ENCODE results near the gene BLOC1S6.
"Not testable (repeated sequence)": the region's sequence is repeated elsewhere in the genome, so short reads cannot be mapped to it uniquely, and the experiment has no call there.

The BLOC1S6 gene

DNA sequence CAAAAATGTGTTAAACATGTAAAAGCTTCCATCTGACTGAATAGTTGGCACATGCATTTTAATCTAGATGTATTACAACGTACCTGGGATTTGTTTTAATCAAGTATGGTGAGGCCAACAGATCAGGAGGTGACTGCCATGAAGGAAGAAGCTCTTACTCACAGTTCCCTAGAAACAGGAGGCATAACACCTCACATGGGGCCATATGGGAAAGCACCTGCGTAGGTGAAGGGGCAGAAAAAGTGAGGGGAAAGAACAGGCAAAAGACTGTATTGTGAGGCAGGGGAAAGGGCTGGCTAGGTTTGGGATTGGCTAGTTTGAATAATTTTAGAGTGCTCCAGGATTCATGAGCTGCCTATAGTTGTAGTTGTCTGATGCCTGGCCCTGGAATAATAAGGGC is 57.3 kb downstream of the BLOC1S6 start:
- Histone ChIP-seq H3K9ac (ENCODE audit: low read depth, low read length) (no peak overlapping the region), H3K4me3 (ENCODE audit: low read length) (no peak overlapping the region), H3K36me3 (ENCODE audit: insufficient read depth, low read length) (no peaks in the 10 kb centered on the region), H3K27me3 (ENCODE audit: control insufficient read depth, insufficient read depth, low read length) (no peaks in the 10 kb centered on the region), H3K9me3 (replicated peaks; ENCODE audit: low read length) (no peaks in the 10 kb centered on the region), H3K4me1 (ENCODE audit: control insufficient read depth, insufficient read depth, low read length) (peaks cover 74% of the 10 kb centered on the region), H3K4me2 (ENCODE audit: low read length) (no peak overlapping the region)

- peak overlapping the region; percentile 17 for H3K4me2 ChIP-seq (ENCODE audit: low read length)
- peak overlapping the region; percentile 67 for H3K9ac ChIP-seq (ENCODE audit: low read depth, low read length)
- H3K9me3 ChIP-seq (replicated peaks; ENCODE audit: low read length): no peaks in the 10 kb centered on the region
- H3K27me3 ChIP-seq (ENCODE audit: control insufficient read depth, insufficient read depth, low read length): no peaks in the 10 kb centered on the region
- H3K4me3 ChIP-seq (ENCODE audit: low read length): peak overlapping the region; percentile 47
- peaks cover 65% of the 10 kb centered on the region for H3K4me1 ChIP-seq (ENCODE audit: control insufficient read depth, insufficient read depth, low read length)
- no peaks in the 10 kb centered on the region for H3K36me3 ChIP-seq (ENCODE audit: insufficient read depth, low read length)
Observed at GRCh38 chr15:45645026-45645980, 58.1 kb downstream of the BLOC1S6 start.

- peak overlapping the region; percentile 21 for H3K4me3 ChIP-seq (ENCODE audit: low read length)
- H3K9ac ChIP-seq (ENCODE audit: low read depth, low read length): peak overlapping the region; percentile 67
- H3K27me3 ChIP-seq (ENCODE audit: control insufficient read depth, insufficient read depth, low read length): no peaks in the 10 kb centered on the region
- peaks cover 56% of the 10 kb centered on the region for H3K4me1 ChIP-seq (ENCODE audit: control insufficient read depth, insufficient read depth, low read length)
- H3K4me2 ChIP-seq (ENCODE audit: low read length): peak overlapping the region; percentile 17
- no peaks in the 10 kb centered on the region for H3K9me3 ChIP-seq (replicated peaks; ENCODE audit: low read length)
- H3K36me3 ChIP-seq (ENCODE audit: insufficient read depth, low read length): no peaks in the 10 kb centered on the region
Observed at GRCh38 chr15:45646220-45646619, 59.0 kb downstream of the BLOC1S6 start.

GRCh38 chr15:45647828-45648227 is 60.6 kb downstream of the BLOC1S6 start:
- H3K36me3 ChIP-seq (ENCODE audit: insufficient read depth, low read length): no peaks in the 10 kb centered on the region
- H3K4me3 ChIP-seq (ENCODE audit: low read length): no peak overlapping the region
- no peaks in the 10 kb centered on the region for H3K9me3 ChIP-seq (replicated peaks; ENCODE audit: low read length)
- no peak overlapping the region for H3K9ac ChIP-seq (ENCODE audit: low read depth, low read length)
- no peak overlapping the region for H3K4me2 ChIP-seq (ENCODE audit: low read length)
- no peaks in the 10 kb centered on the region for H3K27me3 ChIP-seq (ENCODE audit: control insufficient read depth, insufficient read depth, low read length)
- peaks cover 41% of the 10 kb centered on the region for H3K4me1 ChIP-seq (ENCODE audit: control insufficient read depth, insufficient read depth, low read length)

DNA sequence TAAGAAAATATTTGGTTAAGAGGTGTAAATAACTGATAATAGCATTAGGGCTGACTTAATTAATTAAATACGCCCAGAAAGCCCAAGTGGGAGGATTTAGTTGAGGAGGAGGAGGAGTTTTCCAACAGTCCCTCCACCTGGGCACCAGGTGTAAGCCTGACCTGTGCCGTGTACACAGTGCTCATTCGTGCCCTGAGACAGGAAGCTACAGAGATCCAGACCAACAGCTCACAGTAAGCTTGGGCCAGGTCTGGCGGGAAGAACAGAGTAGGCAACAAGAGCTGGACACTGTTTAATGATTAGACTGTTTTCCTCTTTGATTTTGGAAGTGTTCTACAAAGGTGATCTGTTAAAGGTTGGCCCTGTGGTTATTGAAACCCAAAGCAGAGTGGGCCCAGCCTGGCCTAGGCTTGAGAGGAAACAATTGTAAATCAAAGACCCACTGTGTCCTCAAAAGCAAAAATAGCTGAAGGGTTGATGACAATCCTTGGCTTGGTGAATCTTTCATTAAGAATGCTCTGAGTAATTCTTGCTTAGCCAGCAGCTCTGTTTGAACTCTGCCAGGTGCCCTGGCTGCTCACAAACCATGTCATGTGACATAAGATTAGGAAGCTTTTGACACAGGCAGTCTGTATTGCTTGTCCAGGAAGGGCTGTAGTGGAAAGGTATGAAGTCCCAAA is 61.5 kb downstream of the BLOC1S6 start:
- Histone ChIP-seq H3K36me3 (ENCODE audit: insufficient read depth, low read length) (no peaks in the 10 kb centered on the region), H3K4me2 (ENCODE audit: low read length) (peak overlapping the region; percentile 16), H3K9me3 (replicated peaks; ENCODE audit: low read length) (no peaks in the 10 kb centered on the region), H3K9ac (ENCODE audit: low read depth, low read length) (peak overlapping the region; percentile 3), H3K4me1 (ENCODE audit: control insufficient read depth, insufficient read depth, low read length) (peaks cover 39% of the 10 kb centered on the region), H3K4me3 (ENCODE audit: low read length) (peak overlapping the region; percentile 29), H3K27me3 (ENCODE audit: control insufficient read depth, insufficient read depth, low read length) (no peaks in the 10 kb centered on the region)

DNA sequence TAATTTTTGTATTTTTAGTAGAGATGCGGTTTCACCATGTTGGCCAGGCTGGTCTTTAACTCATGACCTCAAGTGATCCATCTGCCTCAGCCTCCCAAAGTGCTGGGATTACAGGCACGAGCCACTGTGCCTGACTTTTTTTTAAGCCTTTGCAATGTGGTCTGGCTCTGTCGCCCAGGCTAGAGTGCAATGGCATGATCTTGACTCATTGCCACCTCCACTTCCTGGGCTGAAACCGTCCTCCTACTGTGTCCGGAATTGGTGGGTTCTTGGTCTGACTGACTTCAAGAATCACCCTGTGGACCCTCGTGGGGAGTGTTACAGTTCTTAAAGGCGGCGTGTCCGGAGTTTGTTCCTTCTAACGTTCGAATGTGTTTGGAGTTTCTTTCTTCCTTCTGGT is 62.8 kb downstream of the BLOC1S6 start:
- H3K27me3 ChIP-seq (ENCODE audit: control insufficient read depth, insufficient read depth, low read length); H3K4me2 ChIP-seq (ENCODE audit: low read length); H3K36me3 ChIP-seq (ENCODE audit: insufficient read depth, low read length); H3K4me3 ChIP-seq (ENCODE audit: low read length); H3K9ac ChIP-seq (ENCODE audit: low read depth, low read length); H3K9me3 ChIP-seq (replicated peaks; ENCODE audit: low read length): not testable (repeated sequence)
- peaks cover 31% of the 10 kb centered on the region for H3K4me1 ChIP-seq (ENCODE audit: control insufficient read depth, insufficient read depth, low read length)

- H3K9ac ChIP-seq (ENCODE audit: low read depth, low read length): no peak overlapping the region
- no peak overlapping the region for H3K4me3 ChIP-seq (ENCODE audit: low read length)
- no peaks in the 10 kb centered on the region for H3K36me3 ChIP-seq (ENCODE audit: insufficient read depth, low read length)
- no peaks in the 10 kb centered on the region for H3K27me3 ChIP-seq (ENCODE audit: control insufficient read depth, insufficient read depth, low read length)
- H3K4me1 ChIP-seq (ENCODE audit: control insufficient read depth, insufficient read depth, low read length): peaks cover 21% of the 10 kb centered on the region
- no peak overlapping the region for H3K4me2 ChIP-seq (ENCODE audit: low read length)
- H3K9me3 ChIP-seq (replicated peaks; ENCODE audit: low read length): no peaks in the 10 kb centered on the region
Observed at GRCh38 chr15:45650889-45651525, 63.8 kb downstream of the BLOC1S6 start.

DNA sequence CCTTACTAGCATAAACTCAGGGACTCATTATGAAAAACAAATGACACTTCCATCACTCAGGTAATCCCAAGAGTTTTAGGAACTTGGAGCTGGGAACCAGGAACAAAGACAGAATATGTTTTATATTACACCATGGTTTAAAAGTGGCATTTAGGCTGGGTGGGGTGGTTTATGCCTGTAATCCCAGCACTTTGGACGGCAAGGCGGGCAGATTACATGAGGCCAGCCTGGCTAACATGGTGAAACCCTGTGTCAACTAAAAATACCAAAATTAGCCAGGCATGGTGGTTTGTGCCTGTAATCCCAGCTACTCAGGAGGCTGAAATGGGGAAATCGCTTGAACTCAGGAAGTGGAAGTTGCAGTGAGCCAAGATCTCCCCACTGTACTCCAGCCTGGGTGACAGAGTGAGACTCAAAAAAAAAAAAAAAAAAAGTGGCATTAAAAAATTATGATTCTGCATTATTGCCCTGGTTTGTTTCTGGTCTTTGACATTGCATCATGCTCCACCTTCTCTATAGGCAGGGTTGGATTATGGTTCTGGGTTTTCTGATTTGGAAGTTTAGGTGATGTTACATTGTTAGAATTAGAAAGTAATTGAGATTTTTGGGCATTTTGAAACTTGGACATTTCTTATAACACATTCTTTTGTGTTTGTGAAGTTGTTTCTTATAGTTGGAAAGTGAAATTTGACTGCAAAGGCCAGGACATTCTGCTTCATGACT is 66.7 kb downstream of the BLOC1S6 start:
- Histone ChIP-seq H3K27me3 (ENCODE audit: control insufficient read depth, insufficient read depth, low read length) (no peaks in the 10 kb centered on the region), H3K4me3 (ENCODE audit: low read length) (no peak overlapping the region), H3K9me3 (replicated peaks; ENCODE audit: low read length) (no peaks in the 10 kb centered on the region), H3K4me1 (ENCODE audit: control insufficient read depth, insufficient read depth, low read length) (peaks cover 4% of the 10 kb centered on the region), H3K36me3 (ENCODE audit: insufficient read depth, low read length) (no peaks in the 10 kb centered on the region), H3K4me2 (ENCODE audit: low read length) (no peak overlapping the region), H3K9ac (ENCODE audit: low read depth, low read length) (no peak overlapping the region)

GRCh38 chr15:45654749-45655148 is 67.6 kb downstream of the BLOC1S6 start:
- Histone ChIP-seq H3K4me3 (ENCODE audit: low read length) (no peak overlapping the region), H3K9me3 (replicated peaks; ENCODE audit: low read length) (no peaks in the 10 kb centered on the region), H3K4me2 (ENCODE audit: low read length) (no peak overlapping the region), H3K9ac (ENCODE audit: low read depth, low read length) (no peak overlapping the region), H3K27me3 (ENCODE audit: control insufficient read depth, insufficient read depth, low read length) (no peaks in the 10 kb centered on the region), H3K36me3 (ENCODE audit: insufficient read depth, low read length) (no peaks in the 10 kb centered on the region), H3K4me1 (ENCODE audit: control insufficient read depth, insufficient read depth, low read length) (no peaks in the 10 kb centered on the region)

DNA sequence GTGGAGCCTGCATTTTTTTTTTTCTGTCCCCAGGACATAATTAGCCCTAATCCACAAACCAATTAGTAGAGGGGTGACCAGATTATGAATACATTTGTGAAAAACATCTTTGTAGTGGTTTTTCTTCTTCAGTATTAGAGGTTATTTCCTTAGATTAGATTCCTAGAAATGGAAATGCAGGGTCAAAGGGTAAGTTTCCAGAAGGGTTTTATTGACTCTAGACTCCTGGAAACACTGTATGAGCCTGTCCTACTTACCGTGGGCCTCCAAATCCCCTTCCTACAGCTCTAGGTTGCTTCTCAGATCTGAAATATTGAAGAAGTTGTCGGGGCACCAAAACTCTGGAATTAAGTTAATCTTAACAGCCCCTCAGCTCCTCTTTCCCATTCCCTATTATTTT is 70.1 kb downstream of the BLOC1S6 start:
- H3K36me3 ChIP-seq (ENCODE audit: insufficient read depth, low read length): peaks cover 8% of the 10 kb centered on the region
- no peak overlapping the region for H3K9ac ChIP-seq (ENCODE audit: low read depth, low read length)
- no peak overlapping the region for H3K4me2 ChIP-seq (ENCODE audit: low read length)
- no peaks in the 10 kb centered on the region for H3K27me3 ChIP-seq (ENCODE audit: control insufficient read depth, insufficient read depth, low read length)
- H3K4me1 ChIP-seq (ENCODE audit: control insufficient read depth, insufficient read depth, low read length): peaks cover 14% of the 10 kb centered on the region
- no peak overlapping the region for H3K4me3 ChIP-seq (ENCODE audit: low read length)
- H3K9me3 ChIP-seq (replicated peaks; ENCODE audit: low read length): no peaks in the 10 kb centered on the region

Data from skeletal muscle satellite cell (primary cell).